Smooth muscle cell (in vitro differentiated cells): Measurements from ENCODE around the gene TMEM200A. TPM values are rescaled to one million over a fixed set of nuclear protein-coding genes. Genes with fewer than 3 reads are reported as not detected.

ENCODE experiments used
- DNase-seq: peaks from one replicate; lab custom pipeline; 2025; ENCODE audit not compliant: unreplicated experiment; lab: John Stamatoyannopoulos, UW
- H2AFZ ChIP-seq: fragments of 200-600 bp; sonication (generic); 2 replicates; pipeline ENCODE4 v1.6.0; 2016; ENCODE audit warnings: antibody characterized with exemption, low read depth, mild to moderate bottlenecking
- H3F3A ChIP-seq: fragments of 200-600 bp; sonication (generic); 2 replicates; pipeline ENCODE4 v1.6.0; 2017; ENCODE audit warnings: antibody characterized with exemption, low read depth
- H3K27ac ChIP-seq: fragments of 200-600 bp; sonication (generic); 2 replicates; pipeline ENCODE4 v1.5.1; 2016; ENCODE audit warnings: low read depth, mild to moderate bottlenecking
- H3K27me3 ChIP-seq: fragments of 200-600 bp; sonication (generic); 2 replicates; pipeline ENCODE4 v1.6.1; 2016; ENCODE audit warnings: low read depth, mild to moderate bottlenecking
- H3K36me3 ChIP-seq: fragments of 200-600 bp; sonication (generic); 2 replicates; pipeline ENCODE4 v1.5.1; 2016; ENCODE audit warnings: low read depth
- H3K4me1 ChIP-seq: fragments of 200-600 bp; sonication (generic); 2 replicates; pipeline ENCODE4 v1.5.1; 2016; ENCODE audit warnings: low read depth
- H3K4me2 ChIP-seq: fragments of 200-600 bp; sonication (generic); 2 replicates; pipeline ENCODE4 v1.6.0; 2016; ENCODE audit warnings: mild to moderate bottlenecking
- H3K4me3 ChIP-seq: fragments of 200-600 bp; sonication (generic); 2 replicates; pipeline ENCODE4 v1.5.1; 2016; ENCODE audit warnings: mild to moderate bottlenecking
- H3K79me2 ChIP-seq: fragments of 200-600 bp; sonication (generic); 2 replicates; pipeline ENCODE4 v1.6.0; 2016; ENCODE audit warnings: low read depth, mild to moderate bottlenecking
- H3K9ac ChIP-seq: fragments of 200-600 bp; sonication (generic); 2 replicates; pipeline ENCODE4 v1.6.0; 2016; ENCODE audit warnings: low read depth
- H3K9me3 ChIP-seq: fragments of 200-600 bp; sonication (generic); replicated peaks from 2 replicates; pipeline ENCODE4 v1.5.1; 2016; ENCODE audit warnings: low read depth
- H4K20me1 ChIP-seq: fragments of 200-600 bp; sonication (generic); 2 replicates; pipeline ENCODE4 v1.6.0; 2016; ENCODE audit warnings: low read depth
- WGBS: methylation state at CpG from one replicate; pipeline ENCODE4 v1.1.7; 2016; ENCODE audit warnings: low lambda C conversion rate; 5-methylcytosine and 5-hydroxymethylcytosine counted together
- polyA plus RNA-seq: library from polyadenylated mRNA; unstranded; fragments of >200 nt; fragmentation: Nextera tagmentation; extraction: Ambion mirVana; gene quantifications from 2 replicates; pipeline ENCODE4 v1.2.1, GENCODE V29; 2016
- total RNA-seq: library from RNA; depleted of rRNA; stranded (reverse); fragments of >200 nt; gene quantifications from 2 replicates; pipeline ENCODE4 v1.2.3, GENCODE V29; 2014
- TF ChIP-seq, protein P1 (sequence below): fragments of 200-600 bp; sonication (generic); IDR thresholded peaks from 2 replicates; pipeline ENCODE4 v1.5.1; 2017; ENCODE audit warnings: borderline replicate concordance, mild to moderate bottlenecking, antibody characterized with exemption; ENCODE audit not compliant: insufficient read depth, poor library complexity, severe bottlenecking

Gene TMEM200A
- total and polyA plus RNA-seq, 2 experiments from 2014 or later, result 84.7 to 116 TPM

DNA sequence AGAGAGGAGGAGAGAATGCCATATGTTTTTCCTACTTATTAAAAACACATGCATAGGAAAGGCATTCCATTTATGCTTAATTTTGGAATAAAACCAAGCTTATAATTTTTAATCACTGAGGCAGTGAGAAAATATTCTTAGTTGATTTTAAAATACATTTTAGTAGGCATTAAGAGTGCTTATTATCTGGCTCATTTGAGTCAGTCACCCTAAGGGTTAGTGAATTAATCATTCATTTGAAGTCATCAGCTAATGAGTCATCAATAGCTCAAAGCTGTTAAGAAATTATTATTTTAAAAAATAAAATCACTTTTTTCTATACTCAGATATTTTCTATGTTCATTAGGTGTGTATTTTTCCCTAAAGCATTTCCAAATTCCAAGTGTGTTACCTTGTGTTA, 81.6 kb downstream of the TMEM200A start:
- Histone ChIP-seq H4K20me1 (no peaks in the 10 kb centered on the region), H3K79me2 (peaks cover 10% of the 10 kb centered on the region), H3K4me3 (no peak overlapping the region), H3K9ac (no peak overlapping the region), H3K4me2 (peak overlapping the region; percentile 8), H2AFZ (no peak overlapping the region), H3F3A (no peaks in the 10 kb centered on the region), H3K36me3 (no peaks in the 10 kb centered on the region), H3K9me3 (no peaks in the 10 kb centered on the region), H3K27me3 (no peaks in the 10 kb centered on the region), H3K4me1 (no peaks in the 10 kb centered on the region), H3K27ac (peak overlapping the region; percentile 60)
- TF ChIP-seq, protein P1, sequence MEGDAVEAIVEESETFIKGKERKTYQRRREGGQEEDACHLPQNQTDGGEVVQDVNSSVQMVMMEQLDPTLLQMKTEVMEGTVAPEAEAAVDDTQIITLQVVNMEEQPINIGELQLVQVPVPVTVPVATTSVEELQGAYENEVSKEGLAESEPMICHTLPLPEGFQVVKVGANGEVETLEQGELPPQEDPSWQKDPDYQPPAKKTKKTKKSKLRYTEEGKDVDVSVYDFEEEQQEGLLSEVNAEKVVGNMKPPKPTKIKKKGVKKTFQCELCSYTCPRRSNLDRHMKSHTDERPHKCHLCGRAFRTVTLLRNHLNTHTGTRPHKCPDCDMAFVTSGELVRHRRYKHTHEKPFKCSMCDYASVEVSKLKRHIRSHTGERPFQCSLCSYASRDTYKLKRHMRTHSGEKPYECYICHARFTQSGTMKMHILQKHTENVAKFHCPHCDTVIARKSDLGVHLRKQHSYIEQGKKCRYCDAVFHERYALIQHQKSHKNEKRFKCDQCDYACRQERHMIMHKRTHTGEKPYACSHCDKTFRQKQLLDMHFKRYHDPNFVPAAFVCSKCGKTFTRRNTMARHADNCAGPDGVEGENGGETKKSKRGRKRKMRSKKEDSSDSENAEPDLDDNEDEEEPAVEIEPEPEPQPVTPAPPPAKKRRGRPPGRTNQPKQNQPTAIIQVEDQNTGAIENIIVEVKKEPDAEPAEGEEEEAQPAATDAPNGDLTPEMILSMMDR, result no peak
- DNase-seq, result no peak

DNA sequence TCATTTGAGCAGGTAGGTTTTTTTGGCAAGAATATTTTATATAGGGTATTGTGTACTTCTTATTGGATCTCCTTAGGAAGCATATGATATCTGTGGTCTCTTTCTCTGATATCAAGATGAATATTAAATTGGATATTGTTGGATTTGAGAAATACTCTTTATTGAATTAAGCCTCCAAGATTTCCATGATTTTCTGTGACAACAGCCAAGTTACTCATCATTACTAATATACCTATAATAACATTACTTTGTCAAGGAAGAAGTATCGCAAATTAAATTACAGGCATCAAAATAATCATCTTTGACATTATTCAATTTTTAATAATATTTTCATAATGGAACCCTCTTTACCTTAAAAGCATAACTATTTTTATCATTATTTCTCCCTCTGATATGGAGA, 86.5 kb downstream of the TMEM200A start:
- Histone ChIP-seq H3K27ac (peak overlapping the region; percentile 67), H3K36me3 (no peaks in the 10 kb centered on the region), H3F3A (no peaks in the 10 kb centered on the region), H3K4me1 (no peaks in the 10 kb centered on the region), H3K27me3 (no peaks in the 10 kb centered on the region), H3K4me2 (no peak overlapping the region), H4K20me1 (no peaks in the 10 kb centered on the region), H3K9me3 (no peaks in the 10 kb centered on the region), H3K79me2 (no peaks in the 10 kb centered on the region), H3K4me3 (no peak overlapping the region), H3K9ac (no peak overlapping the region), H2AFZ (no peak overlapping the region)
- TF ChIP-seq, protein P1, result no peak
- DNase-seq, result no peak
- WGBS, result 100% methylated on average over 1 of the region's 1 CpG

DNA sequence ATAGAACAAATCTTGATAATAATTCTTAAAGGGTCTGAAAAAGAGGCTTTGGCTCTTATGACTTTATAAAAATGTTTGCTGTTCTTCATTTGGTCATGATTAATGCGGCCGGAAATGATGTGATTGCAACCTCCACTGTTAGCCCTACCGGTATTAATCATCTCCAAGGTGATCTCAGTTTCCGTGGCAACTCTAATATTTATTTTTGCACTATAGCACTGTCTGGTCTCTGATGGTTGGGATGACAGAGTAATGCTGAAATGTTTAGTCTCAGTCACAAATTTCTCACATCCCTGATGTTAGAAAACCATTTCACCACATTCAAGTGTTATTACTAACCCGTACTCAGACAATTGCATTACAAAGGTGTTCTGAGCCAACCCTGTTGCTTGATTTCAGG, 87.4 kb downstream of the TMEM200A start:
- H3K36me3 ChIP-seq, result no peaks in the 10 kb centered on the region
- no peaks in the 10 kb centered on the region for H4K20me1 ChIP-seq
- H3K9ac ChIP-seq, result no peak overlapping the region
- no peak for DNase-seq
- 79% methylated on average over 5 of the region's 5 CpGs for WGBS
- H3K9me3 ChIP-seq, result no peaks in the 10 kb centered on the region
- H3K27ac ChIP-seq, result peak overlapping the region; percentile 67
- H2AFZ ChIP-seq, result no peak overlapping the region
- H3K79me2 ChIP-seq, result no peaks in the 10 kb centered on the region
- no peaks in the 10 kb centered on the region for H3F3A ChIP-seq
- H3K4me3 ChIP-seq, result no peak overlapping the region
- no peaks in the 10 kb centered on the region for H3K27me3 ChIP-seq
- H3K4me1 ChIP-seq, result no peaks in the 10 kb centered on the region
- H3K4me2 ChIP-seq, result no peak overlapping the region
- TF ChIP-seq, protein P1, result no peak

DNA sequence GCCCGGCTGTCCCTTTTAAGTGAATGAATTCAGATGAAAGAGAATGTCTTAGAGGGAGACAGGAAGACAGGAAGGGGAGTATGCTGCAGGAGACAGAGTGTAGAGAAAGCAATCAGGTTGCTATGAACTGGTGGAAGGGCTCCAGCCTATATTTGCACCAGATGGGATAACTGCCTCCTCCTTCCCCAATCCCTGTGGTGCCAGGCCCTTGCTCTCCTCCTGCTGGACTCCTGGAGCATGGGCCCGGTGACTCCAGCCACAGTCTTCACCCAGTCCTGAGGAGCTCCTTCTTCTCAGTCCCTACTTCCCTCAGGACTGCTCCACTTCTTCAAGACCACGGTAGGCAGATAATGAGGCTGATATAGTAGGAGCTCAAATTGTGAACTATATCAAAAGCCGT, 91.8 kb downstream of the TMEM200A start:
- Histone ChIP-seq H3K4me2 (no peak overlapping the region), H3K4me1 (no peaks in the 10 kb centered on the region), H3K27ac (no peak overlapping the region), H3F3A (no peaks in the 10 kb centered on the region), H3K9ac (no peak overlapping the region), H2AFZ (no peak overlapping the region), H3K27me3 (no peaks in the 10 kb centered on the region), H3K36me3 (no peaks in the 10 kb centered on the region), H3K9me3 (no peaks in the 10 kb centered on the region), H4K20me1 (no peaks in the 10 kb centered on the region), H3K4me3 (no peak overlapping the region), H3K79me2 (no peaks in the 10 kb centered on the region)
- TF ChIP-seq, protein P1, result no peak
- DNase-seq, result no peak
- WGBS, result 84% methylated on average over 4 of the region's 4 CpGs
